GM18951 (cell line): Measurements from ENCODE around the gene TRIM46.
"Not testable (repeated sequence)": the region's sequence is repeated elsewhere in the genome, so short reads cannot be mapped to it uniquely, and the experiment has no call there.

ENCODE experiments used
- POLR2A ChIP-seq: IDR thresholded peaks from 4 replicates; pipeline ENCODE4 v1.6.1; 2011; ENCODE audit warnings: mild to moderate bottlenecking; ENCODE audit not compliant: insufficient read length, insufficient read depth; ENCODE audit errors: extremely low read depth
- in situ Hi-C: fragments of 300-500 bp; cut with MboI; formaldehyde crosslinking; loops from one replicate; pipeline ENCODE4 v1.12.0; 2022; ENCODE audit warnings: low sequenced_read_pairs, mixed read lengths, inconsistent platforms; ENCODE audit not compliant: unreplicated experiment

TRIM46 gene

GRCh38 chr1:155145491-155145890, 28.2 kb upstream of the TRIM46 start:
- no peak for TF ChIP-seq POLR2A
- in situ Hi-C loops: no loop called here

GRCh38 chr1:155155996-155156643, 17.5 kb upstream of the TRIM46 start:
- in situ Hi-C loops: not testable (repeated sequence)

- no peak for TF ChIP-seq POLR2A
- in situ Hi-C loops: no loop called here
Measured at GRCh38 chr1:155158991-155159390, 14.7 kb upstream of the TRIM46 start.

GRCh38 chr1:155160128-155160527, 13.5 kb upstream of the TRIM46 start:
- no peak for TF ChIP-seq POLR2A
- in situ Hi-C loops: no loop called here

- in situ Hi-C loops: not testable (repeated sequence)
Measured at GRCh38 chr1:155162631-155163030, 11.0 kb upstream of the TRIM46 start.

- in situ Hi-C loops: not testable (repeated sequence)
Measured at GRCh38 chr1:155163785-155164184, 9.9 kb upstream of the TRIM46 start.

- in situ Hi-C loops: not testable (repeated sequence)
Measured at GRCh38 chr1:155164625-155165024, 9.0 kb upstream of the TRIM46 start.

GRCh38 chr1:155166051-155166470, 7.6 kb upstream of the TRIM46 start:
- TF ChIP-seq POLR2A: no peak
- in situ Hi-C loops: no loop called here

GRCh38 chr1:155166471-155167165, 7.0 kb upstream of the TRIM46 start:
- in situ Hi-C loops: no loop called here
- no peak for TF ChIP-seq POLR2A

GRCh38 chr1:155167166-155168104, 6.2 kb upstream of the TRIM46 start:
- no peak for TF ChIP-seq POLR2A
- in situ Hi-C loops: no loop called here

GRCh38 chr1:155168105-155168445, 5.6 kb upstream of the TRIM46 start:
- in situ Hi-C loops: not testable (repeated sequence)

GRCh38 chr1:155168456-155169210, 5.0 kb upstream of the TRIM46 start:
- TF ChIP-seq POLR2A: no peak
- in situ Hi-C loops: no loop called here

GRCh38 chr1:155169541-155169940, 4.1 kb upstream of the TRIM46 start:
- TF ChIP-seq POLR2A: no peak
- in situ Hi-C loops: no loop called here

- in situ Hi-C loops: loop anchor here (5.0 kb wide), 1 partner anchor 83 kb away; no protein-coding TSS in a partner anchor
- TF ChIP-seq POLR2A: no peak
Measured at GRCh38 chr1:155170101-155170785, 3.4 kb upstream of the TRIM46 start.
